ENCODE data around the gene SLC13A3. TPM values are rescaled to one million over a fixed set of nuclear protein-coding genes. Genes with fewer than 3 reads are reported as not detected.

The SLC13A3 gene
- total RNA-seq, 1 experiment from 2014 or later, result 1.7 TPM

DNA sequence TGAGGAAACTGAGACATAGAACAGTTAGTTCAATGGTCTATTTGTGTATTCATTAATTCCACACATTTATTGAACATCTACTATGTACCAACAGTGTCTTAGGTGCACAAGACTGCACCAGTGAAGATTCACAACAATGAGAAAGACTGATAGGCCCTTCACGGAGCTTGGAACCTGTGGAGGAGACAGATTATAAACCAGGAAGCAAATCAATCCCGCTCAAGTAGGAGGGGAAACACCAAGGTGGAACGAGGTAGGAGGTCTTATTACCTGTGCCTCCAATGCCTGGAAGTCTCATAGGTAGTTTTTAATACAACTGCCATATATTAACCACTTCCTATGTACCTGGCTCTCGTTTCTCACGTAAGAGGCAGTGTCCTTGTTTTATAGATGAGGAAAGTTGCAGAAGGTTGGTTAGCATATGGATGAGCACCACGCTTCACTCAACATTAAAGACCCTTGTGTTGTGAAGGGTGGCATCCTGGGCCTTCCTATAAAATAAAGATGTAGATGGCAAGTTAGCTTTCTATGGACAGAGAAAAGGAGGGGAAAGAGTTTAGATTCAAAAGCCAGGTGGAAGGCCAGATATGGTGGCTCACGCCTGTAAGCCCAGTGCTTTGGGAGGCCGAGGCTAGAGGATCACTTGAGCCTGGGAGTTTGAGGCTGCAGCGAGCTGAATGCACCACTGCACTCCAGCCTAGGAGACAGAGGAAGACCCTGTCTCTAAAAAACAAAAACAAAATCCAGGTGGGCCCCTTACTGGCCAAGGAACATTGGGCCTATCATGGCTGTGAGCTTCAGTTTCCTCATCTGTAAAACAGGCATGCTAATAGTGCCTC, 45.1 kb downstream of the SLC13A3 start:
- no peak for DNase-seq (ENCODE audit: low read depth)

DNA sequence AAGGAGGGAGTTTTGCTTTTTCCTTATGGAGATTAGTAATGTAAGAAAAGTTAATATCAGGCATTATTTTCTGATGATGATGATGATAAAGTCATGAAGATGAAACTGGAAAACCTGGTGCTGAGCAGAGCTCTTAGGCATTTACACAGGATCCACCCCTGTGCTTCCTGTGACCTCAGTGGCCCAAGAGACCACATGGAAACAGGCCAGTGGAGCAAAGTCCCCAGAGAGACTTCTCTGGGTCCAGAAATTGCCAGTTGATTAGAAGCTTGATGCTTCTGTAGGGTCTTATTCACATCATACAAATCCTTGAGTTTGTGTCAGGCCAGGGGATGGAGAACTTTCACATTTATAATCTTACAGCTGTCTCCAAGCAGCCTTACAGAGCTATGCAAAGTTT, 46.1 kb downstream of the SLC13A3 start:
- DNase-seq (ENCODE audit: low read depth), result no peak

DNA sequence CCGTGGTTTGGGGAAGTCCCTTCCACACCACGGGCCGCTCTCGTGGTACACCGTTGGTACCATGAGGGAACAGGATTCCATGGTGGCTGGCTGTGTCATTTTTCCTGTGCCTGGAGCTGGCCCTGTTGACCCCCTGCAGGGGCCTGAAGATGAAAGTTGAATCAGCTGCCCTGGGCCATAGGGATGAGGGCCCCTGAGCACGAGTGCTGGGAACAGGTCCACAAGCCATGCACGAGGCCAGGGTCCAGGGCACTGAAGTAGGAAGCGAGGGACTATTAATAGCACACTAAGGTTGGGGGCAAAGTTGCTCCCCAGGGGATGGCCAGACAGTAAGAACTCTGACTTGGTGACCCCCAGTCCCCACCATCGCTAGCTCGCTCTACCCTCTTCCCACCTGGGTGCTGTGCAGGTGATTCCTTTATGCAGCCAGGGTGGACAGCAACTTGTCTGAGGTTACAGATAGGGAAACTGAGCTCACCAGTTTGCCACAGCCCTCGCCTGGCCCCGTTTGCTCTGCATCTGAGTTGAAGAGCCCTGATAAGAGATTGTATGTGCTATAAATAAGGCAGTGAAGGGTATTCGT, 46.6 kb downstream of the SLC13A3 start:
- no peak for DNase-seq (ENCODE audit: low read depth)

DNA sequence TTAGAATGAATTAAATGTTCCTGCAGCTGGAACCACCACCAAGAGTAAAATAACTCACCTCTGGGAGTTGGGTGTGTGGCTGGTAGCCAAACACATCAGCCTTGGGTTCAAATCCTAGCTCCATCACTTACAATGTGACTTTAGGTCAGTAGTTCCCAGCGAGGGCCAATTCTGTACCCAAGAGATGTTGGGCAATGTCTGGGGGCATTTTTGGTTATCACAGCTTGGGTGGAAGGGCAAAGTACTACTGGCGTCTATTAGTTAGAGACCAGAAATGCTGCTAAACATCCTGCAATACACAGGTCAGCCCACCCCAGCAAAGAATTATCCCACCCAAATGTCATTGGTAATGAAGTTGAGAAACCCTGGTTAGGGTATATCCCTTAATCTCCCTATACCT, 48.8 kb downstream of the SLC13A3 start:
- DNase-seq (ENCODE audit: low read depth), result no peak

DNA sequence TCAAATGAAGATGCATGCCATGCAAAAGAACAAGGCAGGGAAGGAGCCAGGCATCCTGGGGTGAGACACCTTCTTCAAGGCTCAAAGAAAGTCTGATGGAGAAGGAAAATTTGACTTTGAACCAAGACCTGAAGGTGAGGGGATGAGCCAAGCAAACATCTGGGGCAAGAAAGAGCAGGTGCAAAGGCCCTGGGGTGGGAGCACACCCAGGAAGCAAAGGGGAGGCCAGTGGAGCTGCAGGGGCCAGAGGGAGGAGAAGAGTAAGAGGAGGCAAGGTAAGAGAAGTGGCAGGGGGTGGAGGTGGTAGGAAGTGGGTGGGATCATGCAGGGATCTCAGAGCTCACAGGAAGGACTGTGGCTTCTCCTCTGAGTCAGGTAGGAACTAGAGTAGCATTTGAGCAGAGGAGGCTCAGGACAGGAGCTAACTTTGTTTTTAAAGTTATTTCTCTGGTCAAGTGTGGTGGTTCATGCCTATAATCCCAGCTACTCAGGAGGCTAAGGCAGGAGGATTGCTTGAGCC, 49.6 kb downstream of the SLC13A3 start:
- no peak for DNase-seq (ENCODE audit: low read depth)

DNA sequence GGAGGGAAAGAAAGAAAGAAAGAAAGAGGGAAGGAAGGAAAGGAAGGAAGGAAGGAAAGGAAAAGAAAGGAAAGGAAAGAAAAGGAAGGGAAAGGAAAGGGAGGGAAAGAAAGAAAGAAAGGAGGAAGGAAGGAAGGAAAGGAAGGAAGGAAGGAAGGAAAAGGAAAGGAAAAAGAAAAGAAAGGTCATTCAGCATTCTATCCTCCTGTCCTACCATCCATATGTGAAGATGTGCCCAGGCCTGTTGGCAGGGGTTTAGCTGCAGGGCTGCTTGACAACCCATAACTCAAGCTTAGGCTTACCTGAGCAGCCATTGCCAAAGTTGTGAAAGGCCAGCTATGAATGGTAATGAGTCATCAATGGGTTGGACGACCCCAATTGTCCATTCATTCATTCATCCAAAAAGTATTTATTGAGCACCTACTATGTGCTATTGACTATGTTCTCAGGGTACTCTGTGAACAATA, 50.9 kb downstream of the SLC13A3 start:
- DNase-seq (ENCODE audit: low read depth), result no peak

DNA sequence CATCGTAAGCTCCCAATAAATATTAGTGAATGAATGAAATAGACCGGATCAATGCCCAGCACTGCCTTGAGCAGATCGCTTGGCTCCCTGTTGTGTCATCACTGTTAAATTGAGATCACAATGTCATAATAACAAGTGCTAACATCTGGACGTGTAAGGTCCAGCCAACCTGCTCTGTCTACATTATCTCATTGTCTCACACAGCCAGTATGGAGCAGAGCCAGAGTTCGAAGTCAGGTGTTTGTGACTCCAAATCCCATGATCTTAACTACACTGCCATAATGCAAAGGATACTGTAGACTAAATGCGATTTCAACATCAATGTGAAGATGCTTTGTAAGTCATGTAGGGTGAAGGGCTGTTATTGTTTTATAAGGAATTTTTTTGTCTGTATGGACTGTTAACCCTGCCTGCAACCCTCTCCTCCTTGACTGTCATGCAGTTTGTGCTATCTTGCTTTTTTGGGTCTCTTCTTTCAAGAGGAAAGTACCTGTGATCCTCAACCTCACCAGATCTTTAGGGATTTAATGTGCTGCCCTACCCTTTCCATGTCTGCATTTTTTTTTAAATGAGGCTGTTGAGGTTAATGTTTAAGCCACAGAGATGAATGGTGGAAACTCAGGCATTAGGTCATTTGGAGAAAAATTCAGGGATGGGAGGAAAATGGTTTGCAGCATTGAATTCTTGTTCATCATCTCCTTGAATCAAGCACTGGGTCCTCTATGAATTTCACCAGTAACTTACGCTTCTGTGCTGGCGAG, 51.9 kb downstream of the SLC13A3 start:
- DNase-seq (ENCODE audit: low read depth), result no peak

DNA sequence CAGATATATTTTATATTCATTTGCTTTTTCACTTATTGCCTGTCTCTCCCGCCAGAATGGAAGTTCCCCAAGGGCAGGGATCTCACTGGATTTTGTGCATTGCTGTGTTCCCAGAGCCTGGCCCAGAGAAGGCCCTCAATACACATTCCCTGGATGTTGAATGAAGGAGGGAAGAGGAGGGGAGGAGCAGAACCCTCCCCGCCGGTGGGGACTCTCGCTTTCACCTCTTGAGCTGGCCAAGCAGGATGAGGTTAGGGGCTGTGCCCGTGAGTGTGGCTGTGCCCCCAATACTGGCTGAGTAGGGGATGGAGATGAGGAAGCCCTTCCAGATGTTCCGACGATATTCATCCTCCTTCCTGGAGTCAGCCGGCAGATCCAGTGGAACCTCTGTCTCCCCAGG, 55.3 kb downstream of the SLC13A3 start:
- DNase-seq (ENCODE audit: low read depth), result no peak

DNA sequence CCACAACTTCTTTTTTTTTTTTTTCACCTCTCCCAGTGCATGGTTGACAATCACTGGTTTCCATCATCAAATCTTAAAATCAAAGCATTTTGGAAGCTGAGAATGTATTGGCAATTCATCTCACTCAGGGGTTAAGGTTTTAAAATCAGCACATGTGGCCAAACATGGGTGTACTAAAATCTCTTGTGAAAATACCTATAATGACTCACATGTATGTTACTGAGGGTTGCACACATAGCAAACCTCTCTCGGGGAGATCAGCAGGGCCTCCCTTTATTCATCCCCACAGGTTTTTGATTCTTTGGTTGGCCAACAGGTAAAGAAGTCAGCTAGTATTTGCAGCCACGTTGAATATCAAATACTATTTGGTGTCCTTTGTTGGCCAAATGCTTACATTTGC, 56.5 kb downstream of the SLC13A3 start:
- no peak for DNase-seq (ENCODE audit: low read depth)

DNA sequence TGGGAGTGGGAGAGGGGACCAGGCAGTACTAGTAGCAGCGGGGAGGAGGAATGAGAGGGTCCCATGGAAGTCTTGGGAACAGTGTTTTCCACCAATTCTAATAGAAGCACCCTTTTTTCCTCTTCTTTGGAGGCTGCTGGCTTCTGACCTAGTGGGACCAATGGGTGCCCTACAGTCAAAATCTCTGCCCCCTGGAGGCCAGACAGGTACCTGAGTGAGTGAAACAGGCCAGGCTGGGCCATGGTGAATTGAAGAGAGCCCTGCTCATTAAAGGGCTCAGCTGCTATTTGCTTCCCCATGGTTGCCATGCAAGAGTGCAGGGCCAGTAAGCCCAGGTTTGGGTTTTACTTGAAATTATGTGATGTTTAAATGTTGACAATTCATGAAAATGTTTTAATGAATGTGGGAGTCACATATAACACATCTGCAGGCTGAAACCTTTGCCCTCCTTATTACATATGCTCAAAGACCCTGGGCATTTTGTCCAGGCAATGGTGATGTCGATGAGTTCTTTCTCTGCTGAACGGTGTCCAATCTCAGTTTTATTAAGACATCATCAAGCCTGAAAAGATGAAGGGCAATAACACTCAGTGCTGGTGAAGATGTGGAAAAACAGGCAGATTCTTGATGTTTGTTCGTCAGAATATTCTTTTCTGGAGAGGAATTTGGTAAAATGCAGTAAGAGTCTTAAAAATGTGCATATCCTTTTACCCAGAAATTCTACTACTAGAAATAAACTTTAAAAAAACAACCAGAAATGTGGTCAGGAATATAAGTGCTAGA, 58.5 kb downstream of the SLC13A3 start:
- no peak for DNase-seq (ENCODE audit: low read depth)

DNA sequence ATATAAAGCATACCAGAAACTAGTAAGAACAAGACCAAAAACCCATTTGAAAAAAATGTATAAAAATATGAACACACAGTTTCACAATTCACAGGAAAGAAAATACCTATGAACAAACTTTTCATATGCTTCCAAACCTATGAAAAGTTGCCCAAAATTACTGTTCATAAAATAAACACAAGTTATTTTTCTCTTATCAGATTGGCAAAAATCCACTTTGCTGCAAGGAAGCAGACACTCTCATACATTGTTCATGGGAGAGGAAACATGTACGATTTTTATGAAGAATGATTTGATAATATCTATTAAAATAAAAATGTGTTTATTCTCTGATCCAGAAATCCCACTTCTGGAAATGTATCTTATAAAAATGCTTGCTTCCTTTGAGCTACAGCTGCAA, 60.8 kb downstream of the SLC13A3 start:
- DNase-seq (ENCODE audit: low read depth), result no peak

DNA sequence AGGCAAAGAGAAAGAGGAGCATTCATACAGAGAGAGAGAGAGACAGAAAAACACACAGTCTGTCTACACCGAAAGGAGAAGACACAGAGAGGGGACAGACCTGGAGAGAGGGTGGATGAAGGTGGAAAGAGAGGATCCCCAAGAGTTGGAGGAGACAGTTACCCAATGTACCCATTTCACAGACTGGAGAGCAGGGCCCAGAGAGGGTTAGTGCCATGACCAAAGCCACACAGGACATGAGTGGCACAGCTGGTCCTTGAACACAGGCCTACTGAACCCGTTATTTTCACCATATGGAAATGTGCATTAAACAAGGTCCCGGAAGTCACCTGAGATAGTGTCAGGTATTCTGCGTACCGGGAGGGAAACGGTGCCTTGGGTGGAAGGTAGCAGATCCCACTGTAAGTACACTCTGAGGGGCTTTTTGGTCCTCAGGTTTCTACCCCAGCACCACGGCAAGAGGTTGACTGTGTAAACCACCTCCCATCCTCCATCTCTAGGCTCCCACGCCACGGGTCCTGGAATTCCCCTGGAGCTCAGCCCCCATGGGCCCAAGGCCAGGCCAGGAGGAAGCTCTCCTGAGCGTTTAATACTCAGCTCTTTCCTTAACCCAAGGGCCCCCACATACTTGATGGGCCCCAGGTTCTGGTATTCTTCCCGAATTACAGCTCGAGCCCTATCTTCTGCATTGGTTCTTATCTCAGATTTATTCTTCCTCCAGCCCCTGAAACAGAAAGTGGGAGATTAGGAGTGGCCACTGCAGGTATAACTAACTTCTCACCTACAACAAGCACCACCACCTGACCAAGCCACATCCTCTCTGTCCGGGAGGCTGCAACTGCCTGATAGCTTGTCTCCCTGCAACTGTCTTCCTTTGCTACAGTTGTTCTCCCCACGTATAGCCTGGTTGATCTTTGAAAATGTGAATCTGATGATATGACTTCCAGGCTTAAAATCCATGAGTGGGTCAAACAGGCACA, 62.4 kb downstream of the SLC13A3 start:
- DNase-seq (ENCODE audit: low read depth), result no peak

DNA sequence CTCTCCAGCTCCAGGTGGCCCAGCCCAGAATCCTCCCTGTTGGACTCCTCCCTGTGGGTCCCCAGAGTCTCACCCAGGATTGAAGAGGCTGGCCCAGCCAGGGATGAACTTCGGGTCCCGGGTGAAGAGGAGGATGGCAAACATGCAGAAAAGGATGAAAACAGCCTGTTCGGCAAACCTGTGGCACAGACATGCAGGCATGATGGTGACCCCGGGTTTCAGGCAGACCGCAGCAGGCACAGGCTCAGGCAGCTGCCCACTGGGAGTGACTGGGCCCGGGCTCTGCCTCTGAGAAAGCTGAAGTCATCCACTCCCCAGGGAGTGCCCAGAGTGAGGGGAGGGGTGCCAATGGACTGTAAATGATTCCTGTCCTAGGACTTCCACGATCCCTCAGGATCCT, 63.3 kb downstream of the SLC13A3 start:
- no peak for DNase-seq (ENCODE audit: low read depth)

DNA sequence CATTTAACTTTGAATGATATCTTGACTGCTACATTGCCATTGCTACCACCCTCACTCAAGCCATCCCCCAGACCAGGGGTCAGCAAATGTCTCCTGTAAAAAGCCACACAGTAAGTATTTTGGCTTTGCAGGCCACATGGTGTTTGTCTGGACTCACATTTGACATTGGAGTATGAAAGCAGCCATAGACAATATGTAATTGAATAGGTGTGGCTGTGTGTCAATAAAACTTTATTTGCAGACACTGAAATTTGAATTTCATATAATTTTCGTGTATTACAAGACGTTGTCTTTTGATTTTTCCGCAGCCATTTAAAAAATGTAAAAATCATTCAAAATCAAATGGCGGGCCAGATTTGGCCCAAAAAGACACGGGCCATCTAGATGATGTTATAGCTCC, 64.5 kb downstream of the SLC13A3 start:
- DNase-seq (ENCODE audit: low read depth), result no peak

DNA sequence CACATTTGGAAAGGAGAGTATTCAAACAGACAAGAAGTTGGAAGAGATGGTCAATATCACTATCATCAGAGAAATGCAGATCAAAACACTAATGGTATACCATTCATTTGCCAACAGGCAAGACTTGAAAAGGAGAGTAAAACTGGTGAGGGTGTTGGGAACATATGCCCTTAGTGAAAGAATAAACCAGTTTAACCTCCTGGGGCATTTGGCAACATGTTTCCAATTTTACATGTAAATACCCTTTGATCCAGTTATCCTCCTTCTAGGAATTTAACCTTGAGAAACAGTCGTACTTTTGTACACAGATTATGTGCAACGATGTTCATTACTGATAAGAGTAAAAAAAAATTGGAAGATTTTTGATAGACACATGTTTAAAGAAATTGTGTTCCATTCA, 66.8 kb downstream of the SLC13A3 start:
- no peak for DNase-seq (ENCODE audit: low read depth)

DNA sequence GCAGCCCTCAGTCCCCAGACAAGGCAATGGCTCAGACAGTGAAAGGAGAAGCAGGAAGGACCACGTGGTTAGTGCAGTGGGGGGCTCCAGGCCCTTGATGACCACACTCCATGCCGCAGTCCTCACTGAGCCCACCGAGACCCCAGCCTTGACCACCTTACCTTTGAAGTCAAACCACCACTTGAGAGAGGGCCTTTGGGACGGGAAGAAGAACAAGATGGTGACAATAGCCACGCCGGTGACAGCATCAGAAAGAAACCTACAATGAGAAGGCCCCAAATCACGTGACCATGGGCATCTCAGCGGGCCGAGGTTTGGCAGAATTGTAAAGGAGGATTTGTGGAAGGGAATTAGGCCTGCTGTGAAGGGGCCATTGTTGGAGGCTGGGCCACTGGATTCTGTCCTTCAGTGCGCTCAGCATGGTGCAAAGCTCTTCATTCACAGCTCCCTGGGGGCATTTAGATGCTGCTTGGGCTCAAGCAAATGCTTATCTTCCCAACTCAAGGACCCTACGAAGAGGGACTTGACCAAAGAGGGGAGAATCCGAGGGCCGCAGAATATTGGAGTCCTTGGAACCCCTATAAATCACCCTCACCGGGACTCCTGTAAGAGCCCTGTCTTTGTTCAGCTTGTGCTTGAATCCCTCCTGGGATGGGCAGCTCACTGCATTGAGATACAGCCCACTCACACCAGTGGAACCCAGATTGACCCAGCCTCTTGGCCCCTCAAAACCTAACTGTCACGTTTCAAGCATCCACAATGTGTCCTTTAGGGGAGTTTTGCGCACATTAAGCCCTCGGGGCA, 67.6 kb downstream of the SLC13A3 start:
- DNase-seq (ENCODE audit: low read depth), result no peak

DNA sequence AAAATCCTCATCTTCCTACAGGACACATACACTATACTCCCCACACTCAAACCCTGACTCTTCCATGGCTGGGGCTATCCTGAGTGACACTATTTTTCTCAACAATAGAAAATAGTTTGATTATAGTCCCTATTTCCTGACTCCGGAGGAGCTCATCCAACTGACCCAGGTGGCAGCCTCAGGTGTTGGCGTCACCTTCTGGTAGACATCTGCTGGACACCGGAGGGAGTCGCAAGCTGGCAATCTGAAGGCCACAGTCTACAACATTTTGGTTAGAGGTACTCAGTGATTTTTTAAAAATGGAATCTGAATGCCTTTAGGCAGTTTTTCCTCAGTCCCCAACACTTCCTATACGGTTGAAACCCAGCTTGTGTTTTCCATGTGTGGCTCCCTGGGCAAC, 68.6 kb downstream of the SLC13A3 start:
- DNase-seq (ENCODE audit: low read depth), result no peak

DNA sequence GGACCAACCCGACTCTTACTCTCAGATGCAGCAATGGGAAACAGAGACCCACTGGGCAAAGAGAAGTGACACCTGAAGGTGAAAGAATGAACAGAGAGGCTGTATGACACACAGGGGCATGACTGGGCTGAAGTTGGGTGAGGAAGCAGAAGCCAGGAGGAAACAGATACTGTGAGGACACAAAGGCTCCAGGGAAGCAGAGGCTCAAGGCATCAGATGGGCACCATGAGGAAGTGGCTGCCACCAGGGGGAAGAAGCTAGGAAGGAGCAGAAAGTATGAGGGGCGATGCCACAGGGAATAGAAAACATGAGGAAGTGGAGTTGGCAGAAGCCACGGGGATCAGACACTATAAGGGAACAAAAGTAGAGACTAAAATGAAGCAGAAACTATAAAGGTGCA, 69.9 kb downstream of the SLC13A3 start:
- DNase-seq (ENCODE audit: low read depth), result no peak

DNA sequence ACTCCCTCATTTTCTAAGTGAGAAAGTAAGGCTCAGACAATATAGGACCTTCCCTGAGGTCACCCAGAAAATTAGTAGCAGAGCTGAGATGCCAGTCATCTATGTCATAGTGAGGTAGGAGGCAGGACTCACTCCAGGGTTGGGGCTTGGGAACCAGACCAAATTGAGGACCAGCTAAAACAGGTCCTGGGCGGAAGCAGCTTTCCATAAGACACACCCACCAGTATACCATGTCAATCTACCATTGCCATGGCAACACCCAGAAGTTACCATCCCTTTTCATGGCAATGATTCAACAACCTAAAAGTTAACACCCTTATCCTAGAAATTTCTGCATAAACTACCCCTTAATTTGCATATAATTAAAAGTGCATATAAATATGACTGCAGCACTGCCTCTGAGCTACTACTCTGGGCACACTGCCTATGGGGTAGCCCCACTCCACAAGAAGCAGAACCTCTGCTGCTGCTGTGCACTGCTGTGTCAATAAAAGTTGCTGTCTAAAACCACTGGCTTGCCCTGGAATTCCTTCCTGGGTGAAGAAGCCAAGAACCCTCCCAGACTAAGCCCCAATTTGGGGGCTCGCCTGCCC, 70.5 kb downstream of the SLC13A3 start:
- no peak for DNase-seq (ENCODE audit: low read depth)
